ENCODE results near the gene MDFI. TPM values are rescaled to one million over a fixed set of nuclear protein-coding genes. Genes with fewer than 3 reads are reported as not detected.
"Not testable (repeated sequence)": the region's sequence is repeated elsewhere in the genome, so short reads cannot be mapped to it uniquely, and the experiment has no call there.

The MDFI gene
- total RNA-seq, 4 donors from 2014 or later, result 14.4 to 80.0 (median 23.4) TPM

- no peaks in the 10 kb centered on the region for H3K9me3 ChIP-seq
- no peak for TF ChIP-seq POLR2A (IDR thresholded peaks at IDR 0.05)
- TF ChIP-seq CTCF (IDR thresholded peaks at IDR 0.05), result no peak
- intact Hi-C loops (cut with DNase I; ENCODE audit: low total_unique reads), result no loop called here
- H3K4me1 ChIP-seq, result no peaks in the 10 kb centered on the region
- DNase-seq, result no peak
- H3K27ac ChIP-seq, result no peak overlapping the region
- no peak overlapping the region for H3K4me3 ChIP-seq
- no peaks in the 10 kb centered on the region for H3K27me3 ChIP-seq
- no peaks in the 10 kb centered on the region for H3K36me3 ChIP-seq
Observed at GRCh38 chr6:41608443-41609151, 29.7 kb upstream of the MDFI start.

GRCh38 chr6:41614715-41615114 is 23.6 kb upstream of the MDFI start:
- Histone ChIP-seq H3K4me3 (no peak overlapping the region), H3K27me3 (no peaks in the 10 kb centered on the region), H3K4me1 (no peaks in the 10 kb centered on the region), H3K9me3 (no peaks in the 10 kb centered on the region), H3K36me3 (no peaks in the 10 kb centered on the region), H3K27ac (no peak overlapping the region)
- intact Hi-C loops (cut with DNase I; ENCODE audit: low total_unique reads), result no loop called here
- no peak for TF ChIP-seq CTCF (IDR thresholded peaks at IDR 0.05)
- no peak for TF ChIP-seq POLR2A (IDR thresholded peaks at IDR 0.05)
- no peak for DNase-seq

- Histone ChIP-seq H3K9me3 (no peaks in the 10 kb centered on the region), H3K4me1 (no peaks in the 10 kb centered on the region), H3K27ac (no peak overlapping the region), H3K36me3 (no peaks in the 10 kb centered on the region), H3K4me3 (no peak overlapping the region), H3K27me3 (no peaks in the 10 kb centered on the region)
- DNase-seq, result no peak
- intact Hi-C loops (cut with DNase I; ENCODE audit: low total_unique reads), result no loop called here
- no peak for TF ChIP-seq CTCF (IDR thresholded peaks at IDR 0.05)
- no peak for TF ChIP-seq POLR2A (IDR thresholded peaks at IDR 0.05)
Observed at GRCh38 chr6:41615311-41615710, 23.0 kb upstream of the MDFI start.

GRCh38 chr6:41618598-41618997 is 19.7 kb upstream of the MDFI start:
- no peak for DNase-seq
- no peaks in the 10 kb centered on the region for H3K4me1 ChIP-seq
- intact Hi-C loops (cut with DNase I; ENCODE audit: low total_unique reads), result no loop called here
- H3K27me3 ChIP-seq, result no peaks in the 10 kb centered on the region
- H3K36me3 ChIP-seq, result no peaks in the 10 kb centered on the region
- TF ChIP-seq POLR2A (IDR thresholded peaks at IDR 0.05) (no peak), CTCF (IDR thresholded peaks at IDR 0.05) (no peak)
- no peak overlapping the region for H3K27ac ChIP-seq
- no peaks in the 10 kb centered on the region for H3K9me3 ChIP-seq
- H3K4me3 ChIP-seq, result no peak overlapping the region

- H3K9me3 ChIP-seq; H3K4me1 ChIP-seq; H3K4me3 ChIP-seq; DNase-seq; H3K27ac ChIP-seq; intact Hi-C loops (cut with DNase I; ENCODE audit: low total_unique reads); H3K36me3 ChIP-seq; H3K27me3 ChIP-seq: not testable (repeated sequence)
Observed at GRCh38 chr6:41619193-41619592, 19.1 kb upstream of the MDFI start.

- no peaks in the 10 kb centered on the region for H3K4me1 ChIP-seq
- H3K36me3 ChIP-seq, result no peaks in the 10 kb centered on the region
- no peak overlapping the region for H3K27ac ChIP-seq
- DNase-seq, result no peak
- TF ChIP-seq POLR2A (IDR thresholded peaks at IDR 0.05) (no peak), CTCF (IDR thresholded peaks at IDR 0.05) (no peak)
- no peaks in the 10 kb centered on the region for H3K27me3 ChIP-seq
- no peaks in the 10 kb centered on the region for H3K9me3 ChIP-seq
- intact Hi-C loops (cut with DNase I; ENCODE audit: low total_unique reads), result no loop called here
- no peak overlapping the region for H3K4me3 ChIP-seq
Observed at GRCh38 chr6:41621367-41621766, 16.9 kb upstream of the MDFI start.

Measured in uterus (tissue), 4 donors.